ENCODE data around the gene AMHR2.

The AMHR2 gene

GRCh38 chr12:53474819-53475218, 51.2 kb downstream of the AMHR2 start:
- Histone ChIP-seq H3K79me2 (ENCODE audit: low read length) (peaks cover 68% of the 10 kb centered on the region), H3K9ac (ENCODE audit: low read length) (no peak overlapping the region), H3K36me3 (replicated peaks; ENCODE audit: low read depth, low read length) (peaks cover 80% of the 10 kb centered on the region), H4K20me1 (ENCODE audit: insufficient read depth, low read length) (peaks cover 59% of the 10 kb centered on the region), H3K4me3 (ENCODE audit: low read length) (no peak overlapping the region), H3K4me2 (ENCODE audit: low read length) (no peak overlapping the region), H2AFZ (ENCODE audit: low read depth, low read length) (no peak overlapping the region), H3K27me3 (ENCODE audit: low read depth, low read length) (no peaks in the 10 kb centered on the region), H3K9me3 (ENCODE audit: insufficient read depth, low read length) (no peaks in the 10 kb centered on the region), H3K27ac (ENCODE audit: low read length) (no peak overlapping the region), H3K4me1 (ENCODE audit: low read length) (0 out of 2 replicates have a peak, but pooled peaks cover under 1% of the 10 kb centered on the region)
- TF ChIP-seq EZH2phosphoT487 (IDR thresholded peaks at IDR 0.05; ENCODE audit: low read depth) (no peak), CTCF (IDR thresholded peaks at IDR 0.05; ENCODE audit: low read depth, low read length) (no peak)

- H3K4me3 ChIP-seq (ENCODE audit: low read length): no peak overlapping the region
- H3K79me2 ChIP-seq (ENCODE audit: low read length): peaks cover 61% of the 10 kb centered on the region
- no peak overlapping the region for H3K27ac ChIP-seq (ENCODE audit: low read length)
- no peaks in the 10 kb centered on the region for H3K9me3 ChIP-seq (ENCODE audit: insufficient read depth, low read length)
- H3K27me3 ChIP-seq (ENCODE audit: low read depth, low read length): no peaks in the 10 kb centered on the region
- H3K4me2 ChIP-seq (ENCODE audit: low read length): no peak overlapping the region
- H2AFZ ChIP-seq (ENCODE audit: low read depth, low read length): no peak overlapping the region
- peaks cover 81% of the 10 kb centered on the region for H3K36me3 ChIP-seq (replicated peaks; ENCODE audit: low read depth, low read length)
- 0 out of 2 replicates have a peak, but pooled peaks cover 2% of the 10 kb centered on the region for H3K4me1 ChIP-seq (ENCODE audit: low read length)
- TF ChIP-seq EZH2phosphoT487 (IDR thresholded peaks at IDR 0.05; ENCODE audit: low read depth) (no peak), CTCF (IDR thresholded peaks at IDR 0.05; ENCODE audit: low read depth, low read length) (peak; percentile 48)
- H3K9ac ChIP-seq (ENCODE audit: low read length): no peak overlapping the region
- H4K20me1 ChIP-seq (ENCODE audit: insufficient read depth, low read length): peaks cover 62% of the 10 kb centered on the region
These were observed 53.1 kb downstream of the AMHR2 start for GRCh38 chr12:53476769-53477209.

GRCh38 chr12:53478865-53479264, 55.2 kb downstream of the AMHR2 start:
- Histone ChIP-seq H3K27ac (ENCODE audit: low read length) (no peak overlapping the region), H3K4me1 (ENCODE audit: low read length) (0 out of 2 replicates have a peak, but pooled peaks cover 4% of the 10 kb centered on the region), H3K4me2 (ENCODE audit: low read length) (no peak overlapping the region), H3K36me3 (replicated peaks; ENCODE audit: low read depth, low read length) (peaks cover 73% of the 10 kb centered on the region), H3K4me3 (ENCODE audit: low read length) (no peak overlapping the region), H4K20me1 (ENCODE audit: insufficient read depth, low read length) (peaks cover 72% of the 10 kb centered on the region), H3K9me3 (ENCODE audit: insufficient read depth, low read length) (no peaks in the 10 kb centered on the region), H3K9ac (ENCODE audit: low read length) (no peak overlapping the region), H3K79me2 (ENCODE audit: low read length) (peaks cover 41% of the 10 kb centered on the region), H2AFZ (ENCODE audit: low read depth, low read length) (no peak overlapping the region), H3K27me3 (ENCODE audit: low read depth, low read length) (no peaks in the 10 kb centered on the region)
- no peak for TF ChIP-seq CTCF (IDR thresholded peaks at IDR 0.05; ENCODE audit: low read depth, low read length)
- TF ChIP-seq EZH2phosphoT487 (IDR thresholded peaks at IDR 0.05; ENCODE audit: low read depth): no peak

GRCh38 chr12:53479331-53479730, 55.7 kb downstream of the AMHR2 start:
- H4K20me1 ChIP-seq (ENCODE audit: insufficient read depth, low read length): peaks cover 72% of the 10 kb centered on the region
- no peaks in the 10 kb centered on the region for H3K27me3 ChIP-seq (ENCODE audit: low read depth, low read length)
- no peak overlapping the region for H3K4me3 ChIP-seq (ENCODE audit: low read length)
- peaks cover 37% of the 10 kb centered on the region for H3K79me2 ChIP-seq (ENCODE audit: low read length)
- no peak overlapping the region for H2AFZ ChIP-seq (ENCODE audit: low read depth, low read length)
- no peak overlapping the region for H3K4me2 ChIP-seq (ENCODE audit: low read length)
- no peak overlapping the region for H3K9ac ChIP-seq (ENCODE audit: low read length)
- TF ChIP-seq CTCF (IDR thresholded peaks at IDR 0.05; ENCODE audit: low read depth, low read length): no peak
- no peak for TF ChIP-seq EZH2phosphoT487 (IDR thresholded peaks at IDR 0.05; ENCODE audit: low read depth)
- 0 out of 2 replicates have a peak, but pooled peaks cover 4% of the 10 kb centered on the region for H3K4me1 ChIP-seq (ENCODE audit: low read length)
- H3K36me3 ChIP-seq (replicated peaks; ENCODE audit: low read depth, low read length): peaks cover 69% of the 10 kb centered on the region
- no peak overlapping the region for H3K27ac ChIP-seq (ENCODE audit: low read length)
- H3K9me3 ChIP-seq (ENCODE audit: insufficient read depth, low read length): no peaks in the 10 kb centered on the region

Measured in OCI-LY3 (cell line).